ENCODE results near the gene BCL7B.

- peak in 1 of 3 donors; percentile 0 for TF ChIP-seq CTCF (IDR thresholded peaks at IDR 0.05)
- peak; percentile 72 for TF ChIP-seq POLR2A (IDR thresholded peaks at IDR 0.05)
Observed at GRCh38 chr7:73557397-73558257, at the start of gene BCL7B.

Data from ovary (tissue), 3 donors.